Endodermal cell (in vitro differentiated cells): ENCODE results near the gene FSIP2. TPM values are rescaled to one million over a fixed set of nuclear protein-coding genes. Genes with fewer than 3 reads are reported as not detected.

Experiments
- DNase-seq: peaks from one replicate; pipeline ENCODE4 v3.0.0-alpha.2; 2017
- H3K27ac ChIP-seq: 2 replicates; pipeline ENCODE4 v1.5.1; 2013; ENCODE audit warnings: mild to moderate bottlenecking, low read depth, low read length, moderate library complexity
- H3K27me3 ChIP-seq: 2 replicates; pipeline ENCODE4 v1.6.1; 2013; ENCODE audit warnings: mild to moderate bottlenecking, low read length, moderate library complexity; ENCODE audit not compliant: insufficient read depth, control insufficient read depth, poor library complexity, severe bottlenecking
- H3K36me3 ChIP-seq: 2 replicates; pipeline ENCODE4 v1.7.0; 2013; ENCODE audit warnings: mild to moderate bottlenecking, low read length, moderate library complexity; ENCODE audit not compliant: control insufficient read depth, insufficient read depth
- H3K4me1 ChIP-seq: one replicate; pipeline ENCODE4 v1.7.0; 2013; ENCODE audit warnings: low read length; ENCODE audit not compliant: control insufficient read depth, insufficient read depth
- H3K4me3 ChIP-seq: 2 replicates; pipeline ENCODE4 v1.5.1; 2013; ENCODE audit warnings: mild to moderate bottlenecking, low read length, moderate library complexity
- H3K9ac ChIP-seq: 2 replicates; pipeline ENCODE4 v1.6.1; 2013; ENCODE audit warnings: mild to moderate bottlenecking, low read length, moderate library complexity; ENCODE audit not compliant: poor library complexity, severe bottlenecking; ENCODE audit errors: extremely low read depth
- H3K9me3 ChIP-seq: 2 replicates; pipeline ENCODE4 v1.6.1; 2013; ENCODE audit warnings: mild to moderate bottlenecking, low read length, moderate library complexity; ENCODE audit not compliant: control insufficient read depth
- H3K27ac Mint-ChIP-seq: 2 replicates; pipeline ENCODE4 v1.8.0; 2020; ENCODE audit warnings: mixed read lengths
- H3K27me3 Mint-ChIP-seq: 2 replicates; pipeline ENCODE4 v1.8.0; 2021; ENCODE audit warnings: mild to moderate bottlenecking, mixed read lengths; ENCODE audit not compliant: insufficient read depth
- H3K36me3 Mint-ChIP-seq: 2 replicates; pipeline ENCODE4 v1.8.0; 2020; ENCODE audit warnings: low read depth, mixed read lengths
- H3K4me1 Mint-ChIP-seq: 2 replicates; pipeline ENCODE4 v1.8.0; 2020; ENCODE audit warnings: mixed read lengths
- H3K4me3 Mint-ChIP-seq: 2 replicates; pipeline ENCODE4 v1.8.0; 2020; ENCODE audit warnings: mild to moderate bottlenecking, moderate library complexity, mixed read lengths
- H3K9me3 Mint-ChIP-seq: 2 replicates; pipeline ENCODE4 v1.8.0; 2020; ENCODE audit warnings: mild to moderate bottlenecking, mixed read lengths
- WGBS, 2 experiments: methylation state at CpG; one replicate each; pipeline versions ENCODE4 v1.1.5 to v1.1.7; 2013; ENCODE audit warnings: missing lambda C conversion rate in 2 of 2, mixed read lengths in 1 of 2; ENCODE audit not compliant: insufficient coverage in 1 of 2, insufficient read length in 1 of 2; 5-methylcytosine and 5-hydroxymethylcytosine counted together
- long read RNA-seq, 4 experiments: library from polyadenylated mRNA in 2 of 4; library from RNA in 1 of 4; library from capped mRNA in 1 of 4; stranded (forward) in 3 of 4; unstranded in 1 of 4; transcript quantifications; one replicate each; pipeline ENCODE4 v2.0.0, GENCODE V29; 2020 to 2021; ENCODE audit warnings: inconsistent platforms in 1 of 4
- polyA plus RNA-seq, 2 experiments: library from polyadenylated mRNA; stranded (reverse); fragments of 50-300 nt; gene quantifications; one replicate each; pipeline ENCODE4 v1.2.3, GENCODE V29; 2013
- total RNA-seq, 2 donors: library from RNA; stranded (reverse); fragmentation: NEBNext Ultra II Directional in 1 of 2; extraction: Animal tissue kit (Norgen Biotek cat#: 25700) in 1 of 2; gene quantifications; 2 replicates in 1 of 2; 3 replicates in 1 of 2; pipeline ENCODE4 v1.2.1, GENCODE V29; 2021
- TF ChIP-seq, protein P1 (sequence below): fragments of 200-600 bp; sonication (generic); conservative IDR thresholded peaks from 2 replicates; pipeline ENCODE4 v1.5.0; 2021; ENCODE audit warnings: antibody characterized with exemption, mild to moderate bottlenecking

FSIP2 gene, protein sequence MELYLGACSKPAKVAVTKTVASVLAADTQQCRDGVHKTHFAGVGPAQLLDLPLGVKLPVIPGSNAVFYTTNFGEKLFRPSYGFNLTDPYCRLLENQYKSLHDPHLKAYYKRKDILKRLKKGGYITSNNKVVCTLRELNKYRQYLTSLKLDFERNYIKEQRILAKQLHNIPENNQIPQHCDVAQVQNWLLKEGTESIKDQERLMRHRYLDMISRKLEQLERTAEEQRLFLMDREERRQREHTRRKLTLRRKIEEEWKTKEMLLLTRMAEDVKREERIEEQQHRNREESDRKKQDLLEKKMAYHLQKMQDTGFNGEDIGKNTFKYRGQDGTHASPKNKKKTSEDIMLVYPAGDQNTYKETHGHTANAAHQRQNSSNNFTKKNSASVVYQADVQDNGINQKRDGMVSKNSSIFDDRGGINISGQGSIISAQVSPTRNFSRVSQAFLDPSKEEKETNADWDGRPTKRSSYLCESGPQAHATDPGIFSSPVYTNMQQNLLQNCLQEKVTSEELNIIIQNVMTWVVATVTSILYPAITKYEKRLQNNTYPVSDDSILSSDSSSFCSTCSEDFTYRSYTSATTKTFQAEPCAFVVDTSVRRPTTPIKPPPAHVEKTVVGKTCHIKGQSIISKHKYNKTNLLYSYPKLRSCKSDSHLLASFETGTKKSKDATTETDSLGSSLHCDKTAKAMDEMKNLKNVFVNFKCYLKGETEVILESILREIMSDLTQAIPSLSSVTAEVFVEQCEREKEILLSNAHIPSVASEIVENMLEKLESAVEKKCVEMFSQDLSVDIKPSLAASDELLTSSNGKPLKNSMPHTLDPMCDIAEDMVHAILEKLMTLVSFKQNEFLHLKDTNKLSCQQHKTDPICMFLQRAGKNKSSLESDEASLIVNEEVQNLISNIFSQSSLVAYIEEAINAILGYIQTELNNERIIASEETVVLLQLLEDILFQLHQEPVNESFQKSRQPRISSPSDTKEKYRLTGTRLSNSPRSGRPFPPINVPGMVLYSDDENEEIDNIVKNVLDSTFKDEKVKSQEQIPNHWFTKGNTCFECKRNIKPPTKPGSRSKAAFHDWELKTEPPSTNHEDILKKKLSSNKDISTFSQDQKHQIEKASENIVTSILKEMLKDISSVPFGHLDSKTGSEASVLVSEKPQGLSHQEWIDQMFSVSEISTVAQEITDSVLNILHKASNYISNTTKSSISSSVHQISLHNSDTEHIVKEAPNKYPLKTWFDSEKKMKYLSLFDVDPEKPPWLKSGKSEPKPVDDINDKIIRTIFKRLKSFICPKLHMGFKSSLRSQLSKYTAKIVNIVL (N-terminal part only)
- 1 to 10 TPM; 6.7 to 8.7 TPM for total RNA-seq
- 7.2 TPM for polyA plus RNA-seq (2013, experiment 1 of 2)
- 5.5 TPM for polyA plus RNA-seq (2013, experiment 2 of 2)
- long read RNA-seq, experiment 1, partial matches to known transcripts, result 0 of 1 reads
- long read RNA-seq, experiment 1, other reads (novel, unspliced or antisense), result 1 of 1 reads
- long read RNA-seq, experiment 2, partial matches to known transcripts, result 0 of 8 reads
- long read RNA-seq, experiment 2, other reads (novel, unspliced or antisense), result 8 of 8 reads
- long read RNA-seq, experiment 3, partial matches to known transcripts, result 0 of 4 reads
- long read RNA-seq, experiment 3, other reads (novel, unspliced or antisense), result 4 of 4 reads
- long read RNA-seq, experiment 4, partial matches to known transcripts, result 0 of 3 reads
- long read RNA-seq, experiment 4, other reads (novel, unspliced or antisense), result 3 of 3 reads

DNA sequence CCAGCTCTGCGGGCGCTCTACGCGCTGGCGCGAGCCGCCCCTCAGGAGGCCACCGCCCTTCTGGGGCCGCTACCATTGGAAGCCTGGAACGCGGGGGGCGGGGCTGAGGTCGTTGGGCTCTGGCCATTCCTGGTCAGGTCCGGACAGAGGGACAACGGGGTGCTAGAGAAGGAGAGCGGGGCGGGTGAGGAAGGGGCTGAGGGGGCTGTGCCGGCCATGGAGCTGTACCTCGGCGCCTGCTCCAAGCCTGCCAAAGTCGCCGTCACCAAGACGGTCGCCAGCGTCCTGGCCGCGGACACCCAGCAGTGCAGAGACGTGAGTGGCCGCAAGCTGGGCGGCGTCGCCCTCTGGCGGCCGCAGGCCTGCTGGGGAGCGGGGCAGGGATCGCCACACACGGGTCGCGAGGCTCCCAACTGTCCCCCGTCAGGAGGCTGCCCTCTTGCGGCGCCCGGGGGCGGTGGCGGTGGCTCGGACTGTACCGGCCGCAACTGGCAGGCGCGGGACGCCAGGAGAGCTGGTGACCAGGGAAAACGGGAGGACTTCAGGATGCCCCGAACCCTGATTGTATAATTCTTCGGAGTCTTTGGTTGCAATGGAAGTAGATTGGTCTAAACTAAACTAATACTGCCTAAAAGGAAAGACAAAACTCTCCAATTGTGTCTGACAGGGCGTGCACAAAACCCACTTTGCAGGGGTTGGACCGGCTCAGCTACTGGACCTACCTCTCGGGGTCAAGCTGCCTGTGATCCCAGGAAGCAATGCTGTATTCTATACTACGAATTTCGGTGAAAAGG is at the start of gene FSIP2:
Gene FSIP2, plus strand, starts transcription at position 126 of the 794 bp plus-strand sequence. Its CDS starts 91 bp downstream, at position 217.
- H3K27me3 ChIP-seq, result no peaks in the 10 kb centered on the region
- H3K4me1 ChIP-seq, result no peaks in the 10 kb centered on the region
- no peaks in the 10 kb centered on the region for H3K36me3 ChIP-seq
- TF ChIP-seq, protein P1, sequence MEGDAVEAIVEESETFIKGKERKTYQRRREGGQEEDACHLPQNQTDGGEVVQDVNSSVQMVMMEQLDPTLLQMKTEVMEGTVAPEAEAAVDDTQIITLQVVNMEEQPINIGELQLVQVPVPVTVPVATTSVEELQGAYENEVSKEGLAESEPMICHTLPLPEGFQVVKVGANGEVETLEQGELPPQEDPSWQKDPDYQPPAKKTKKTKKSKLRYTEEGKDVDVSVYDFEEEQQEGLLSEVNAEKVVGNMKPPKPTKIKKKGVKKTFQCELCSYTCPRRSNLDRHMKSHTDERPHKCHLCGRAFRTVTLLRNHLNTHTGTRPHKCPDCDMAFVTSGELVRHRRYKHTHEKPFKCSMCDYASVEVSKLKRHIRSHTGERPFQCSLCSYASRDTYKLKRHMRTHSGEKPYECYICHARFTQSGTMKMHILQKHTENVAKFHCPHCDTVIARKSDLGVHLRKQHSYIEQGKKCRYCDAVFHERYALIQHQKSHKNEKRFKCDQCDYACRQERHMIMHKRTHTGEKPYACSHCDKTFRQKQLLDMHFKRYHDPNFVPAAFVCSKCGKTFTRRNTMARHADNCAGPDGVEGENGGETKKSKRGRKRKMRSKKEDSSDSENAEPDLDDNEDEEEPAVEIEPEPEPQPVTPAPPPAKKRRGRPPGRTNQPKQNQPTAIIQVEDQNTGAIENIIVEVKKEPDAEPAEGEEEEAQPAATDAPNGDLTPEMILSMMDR, result peak; percentile 100
- peak; percentile 99 for DNase-seq
- H3K4me1 Mint-ChIP-seq, result peaks cover 21% of the 10 kb centered on the region
- H3K36me3 Mint-ChIP-seq, result no peaks in the 10 kb centered on the region
- no peak within 1 kb of the TSS for H3K9ac ChIP-seq
- 13 to 22% methylated on average over 9 to 59 of the region's 59 CpGs for WGBS, 2 experiments
- peak within 1 kb of the TSS; percentile 75 for H3K4me3 Mint-ChIP-seq
- peak within 1 kb of the TSS; percentile 75 for H3K4me3 ChIP-seq
- H3K27ac ChIP-seq, result no peak within 1 kb of the TSS
- H3K9me3 ChIP-seq, result no peaks in the 10 kb centered on the region
- H3K27ac Mint-ChIP-seq, result peak within 1 kb of the TSS; percentile 80
- peaks cover 7% of the 10 kb centered on the region for H3K27me3 Mint-ChIP-seq
- no peaks in the 10 kb centered on the region for H3K9me3 Mint-ChIP-seq

DNA sequence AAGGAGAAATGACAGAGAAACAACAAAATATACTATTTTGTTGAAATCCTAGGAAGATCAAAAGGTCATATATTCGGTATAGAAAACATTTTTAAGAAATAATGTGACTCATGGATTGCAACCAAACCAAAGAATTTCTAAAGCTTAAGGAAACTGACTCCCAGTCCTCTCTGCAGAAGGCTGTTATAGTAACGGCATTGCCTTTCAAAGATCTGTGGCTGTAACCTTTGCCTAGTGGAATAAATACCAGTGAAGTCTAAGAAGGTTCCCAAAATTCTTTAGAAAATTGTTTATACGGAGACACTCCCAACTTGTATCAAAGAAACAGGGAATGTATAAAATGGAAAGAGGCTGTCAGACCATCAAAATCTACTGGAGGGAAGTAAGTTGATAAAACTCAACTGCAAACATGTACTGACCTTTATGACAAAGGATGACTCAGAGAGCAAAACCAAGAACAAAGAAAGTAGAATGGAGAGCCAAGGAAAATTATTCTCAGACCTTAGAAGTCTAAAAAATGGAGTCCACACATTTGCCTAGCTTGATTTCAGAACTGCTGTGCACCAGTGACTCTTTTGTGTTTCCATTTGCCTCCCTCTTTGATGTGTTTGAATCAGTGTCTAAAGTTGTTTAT is 48.6 kb upstream of the FSIP2 start:
- Histone ChIP-seq H3K9ac (no peak overlapping the region), H3K27me3 (no peaks in the 10 kb centered on the region), H3K36me3 (no peaks in the 10 kb centered on the region), H3K4me3 (no peak overlapping the region), H3K27ac (peak overlapping the region; percentile 76), H3K9me3 (no peaks in the 10 kb centered on the region), H3K4me1 (no peaks in the 10 kb centered on the region)
- WGBS, 2 experiments, result 86% methylated on average over 2 to 3 of the region's 3 CpGs
- no peak overlapping the region for H3K4me3 Mint-ChIP-seq
- H3K36me3 Mint-ChIP-seq, result peaks cover 2% of the 10 kb centered on the region
- no peaks in the 10 kb centered on the region for H3K4me1 Mint-ChIP-seq
- TF ChIP-seq, protein P1, result no peak
- no peak overlapping the region for H3K27ac Mint-ChIP-seq
- H3K9me3 Mint-ChIP-seq, result peaks cover 3% of the 10 kb centered on the region
- H3K27me3 Mint-ChIP-seq, result no peaks in the 10 kb centered on the region
- DNase-seq, result no peak
